GM12878 (cell line): ENCODE data around the gene KCNA2. TPM values are rescaled to one million over a fixed set of nuclear protein-coding genes. Genes with fewer than 3 reads are reported as not detected.

Source experiments
- ASH2L ChIP-seq: fragments of 300-600, 200-600 bp; sonication (generic); IDR thresholded peaks from 2 replicates; pipeline ENCODE4 v1.6.1; 2017; ENCODE audit warnings: low read depth, mild to moderate bottlenecking, borderline replicate concordance
- BMI1 ChIP-seq: fragments of 450-650 bp; IDR thresholded peaks from 2 replicates; pipeline ENCODE4 v1.6.1; 2016; ENCODE audit warnings: mild to moderate bottlenecking, moderate library complexity, borderline replicate concordance
- CEBPZ ChIP-seq: fragments of 150-350 bp; IDR thresholded peaks from 2 replicates; pipeline ENCODE4 v1.6.1; 2016; ENCODE audit warnings: low read depth, low read length
- CREB1 ChIP-seq: IDR thresholded peaks from 2 replicates; pipeline ENCODE4 v1.6.1; 2012; ENCODE audit warnings: low read depth, mild to moderate bottlenecking, inconsistent platforms
- DPF2 ChIP-seq: fragments of 450-650 bp; IDR thresholded peaks from 2 replicates; pipeline ENCODE4 v1.6.1; 2017; ENCODE audit warnings: mild to moderate bottlenecking
- EED ChIP-seq: sonication (generic); IDR thresholded peaks from 2 replicates; pipeline ENCODE4 v1.6.1; 2016; ENCODE audit warnings: antibody characterized with exemption, low read depth
- ETV6 ChIP-seq, 2 experiments: fragments of 450-650 bp in 1 of 2; IDR thresholded peaks in 1 of 2; conservative IDR thresholded peaks in 1 of 2; 2 replicates each; pipeline ENCODE4 v1.6.1; 2014; ENCODE audit warnings: antibody characterized with exemption in 1 of 2, borderline replicate concordance in 1 of 2, low read depth in 1 of 2, mild to moderate bottlenecking in 1 of 2, moderate library complexity in 1 of 2
- HDAC6 ChIP-seq: fragments of 200-600 bp; sonication (generic); IDR thresholded peaks from one replicate; pipeline ENCODE4 v1.8.0; 2017; ENCODE audit warnings: antibody characterized with exemption; ENCODE audit not compliant: unreplicated experiment
- HDGF ChIP-seq: fragments of 450-650 bp; IDR thresholded peaks from 2 replicates; pipeline ENCODE4 v1.6.1; 2016; ENCODE audit warnings: antibody characterized with exemption
- IKZF1 ChIP-seq: fragments of 450-650 bp; conservative IDR thresholded peaks from 2 replicates; pipeline ENCODE4 v1.6.1; 2017; ENCODE audit warnings: antibody characterized with exemption, mild to moderate bottlenecking
- KAT2A ChIP-seq: conservative IDR thresholded peaks from 2 replicates; pipeline ENCODE4 v1.6.1; 2011; ENCODE audit warnings: low read depth, low read length; ENCODE audit not compliant: control insufficient read depth
- MAX ChIP-seq: IDR thresholded peaks from 2 replicates; pipeline ENCODE4 v1.6.1; 2012; ENCODE audit warnings: low read depth, low read length, improper control_type of control experiment
- MEF2B ChIP-seq: fragments of 450-650 bp; IDR thresholded peaks from 2 replicates; pipeline ENCODE4 v1.6.1; 2018; ENCODE audit warnings: mild to moderate bottlenecking, moderate library complexity; ENCODE audit not compliant: partially characterized antibody, poor library complexity, severe bottlenecking
- MTA3 ChIP-seq: IDR thresholded peaks from 2 replicates; pipeline ENCODE4 v1.6.1; 2012; ENCODE audit warnings: low read length, inconsistent platforms, borderline replicate concordance
- RAD51 ChIP-seq: fragments of 450-650 bp; IDR thresholded peaks from 2 replicates; pipeline ENCODE4 v1.6.1; 2016; ENCODE audit warnings: moderate library complexity, mild to moderate bottlenecking, inconsistent platforms
- RBBP5 ChIP-seq: fragments of 200-600 bp; sonication (generic); conservative IDR thresholded peaks from 2 replicates; pipeline ENCODE4 v1.6.1; 2016
- SMAD1 ChIP-seq: fragments of 450-650 bp; IDR thresholded peaks from 2 replicates; pipeline ENCODE4 v1.6.1; 2018; ENCODE audit warnings: mild to moderate bottlenecking, low read depth; ENCODE audit not compliant: partially characterized antibody
- SPI1 ChIP-seq: IDR thresholded peaks from 2 replicates; pipeline ENCODE4 v1.6.1; 2011; ENCODE audit warnings: low read depth, mild to moderate bottlenecking, low read length, moderate library complexity, borderline replicate concordance; ENCODE audit not compliant: insufficient read depth
- SUZ12 ChIP-seq: fragments of 200-600 bp; sonication (generic); IDR thresholded peaks from one replicate; pipeline ENCODE4 v1.6.1; 2018; ENCODE audit warnings: antibody characterized with exemption, mild to moderate bottlenecking; ENCODE audit not compliant: unreplicated experiment
- polyA plus RNA-seq, 11 experiments: library from polyadenylated mRNA; depleted of rRNA in 4 of 11; unstranded in 6 of 11; stranded (reverse) in 5 of 11; fragments of >200 nt; fragmentation: Nextera tagmentation in 4 of 11; fragmentation: Illumina TruSeq in 1 of 11; extraction: Ambion mirVana in 4 of 11; extraction: Trizol in 1 of 11; gene quantifications; 1 replicate in 1 of 11; 2 replicates in 10 of 11; pipeline versions ENCODE4 v1.2.1 to v1.2.3, GENCODE V29; 2011 to 2016; ENCODE audit warnings: inconsistent platforms in 2 of 11, missing spikeins in 2 of 11, low read depth in 1 of 11
- total RNA-seq, 4 experiments: library from RNA; depleted of rRNA in 3 of 4; stranded (reverse); fragments of >200 nt in 3 of 4; fragmentation: Illumina TruSeq in 1 of 4; extraction: Trizol in 1 of 4; gene quantifications; 2 replicates each; pipeline versions ENCODE4 v1.2.1 to v1.2.3, GENCODE V29; 2013 to 2021
- TF ChIP-seq, protein P1 (sequence below): fragments of 450-650 bp; IDR thresholded peaks from 2 replicates; pipeline ENCODE4 v1.6.1; 2017; ENCODE audit warnings: mild to moderate bottlenecking, low read depth, inconsistent platforms; ENCODE audit not compliant: poor library complexity, severe bottlenecking

Gene KCNA2
- total and polyA plus RNA-seq, 10 of the 15 experiments (the other 5 are each of a cell fraction or from before 2014, with no cell fraction given), result 0.02 to 0.56 (median 0.10) TPM; not detected in 2

- TF ChIP-seq SMAD1 (no peak), IKZF1 (0 out of 2 replicates have a peak, but pooled peaks have one; percentile 32), MTA3 (no peak), KAT2A (no peak), BMI1 (peak; percentile 88), RBBP5 (no peak), DPF2 (no peak), SUZ12 (no peak), CEBPZ (no peak), HDAC6 (no peak), ETV6 (conservative IDR thresholded peaks at IDR 0.05 in 1 of 2, IDR thresholded peaks at IDR 0.05 in 1 of 2; ENCODE audit: borderline replicate concordance in 1 of 2, low read depth in 1 of 2) (no peak), MAX (no peak), MEF2B (peak; percentile 17), EED (0 out of 2 replicates have a peak, but pooled peaks have one; percentile 19), CREB1 (no peak), ASH2L (no peak), HDGF (no peak), SPI1 (peak; percentile 79), RAD51 (peak; percentile 51; the same call in 1 of the 2 replicates)
- TF ChIP-seq, protein P1, sequence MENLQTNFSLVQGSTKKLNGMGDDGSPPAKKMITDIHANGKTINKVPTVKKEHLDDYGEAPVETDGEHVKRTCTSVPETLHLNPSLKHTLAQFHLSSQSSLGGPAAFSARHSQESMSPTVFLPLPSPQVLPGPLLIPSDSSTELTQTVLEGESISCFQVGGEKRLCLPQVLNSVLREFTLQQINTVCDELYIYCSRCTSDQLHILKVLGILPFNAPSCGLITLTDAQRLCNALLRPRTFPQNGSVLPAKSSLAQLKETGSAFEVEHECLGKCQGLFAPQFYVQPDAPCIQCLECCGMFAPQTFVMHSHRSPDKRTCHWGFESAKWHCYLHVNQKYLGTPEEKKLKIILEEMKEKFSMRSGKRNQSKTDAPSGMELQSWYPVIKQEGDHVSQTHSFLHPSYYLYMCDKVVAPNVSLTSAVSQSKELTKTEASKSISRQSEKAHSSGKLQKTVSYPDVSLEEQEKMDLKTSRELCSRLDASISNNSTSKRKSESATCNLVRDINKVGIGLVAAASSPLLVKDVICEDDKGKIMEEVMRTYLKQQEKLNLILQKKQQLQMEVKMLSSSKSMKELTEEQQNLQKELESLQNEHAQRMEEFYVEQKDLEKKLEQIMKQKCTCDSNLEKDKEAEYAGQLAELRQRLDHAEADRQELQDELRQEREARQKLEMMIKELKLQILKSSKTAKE, result no peak
Observed at GRCh38 chr1:110643879-110644472, 37.8 kb upstream of the KCNA2 start (continued).
